H1 (cell line): ENCODE measurements around the gene GPR25.

Experiments
- CEBPB ChIP-seq: IDR thresholded peaks from 2 replicates; pipeline ENCODE4 v1.6.1; 2012; ENCODE audit warnings: low read depth, low read length
- CHD2 ChIP-seq: IDR thresholded peaks from 2 replicates; pipeline ENCODE4 v1.6.1; 2012; ENCODE audit warnings: low read length, improper control_type of control experiment
- CREB1 ChIP-seq: IDR thresholded peaks from 2 replicates; pipeline ENCODE4 v1.6.1; 2012; ENCODE audit warnings: inconsistent platforms
- CTCF ChIP-seq, 3 experiments: IDR thresholded peaks; 1 replicate in 2 of 3; 2 replicates in 1 of 3; pipeline versions ENCODE4 v1.5.1 to v1.6.1; 2011; ENCODE audit warnings: low read length in 3 of 3, mild to moderate bottlenecking in 3 of 3, inconsistent platforms in 2 of 3, low read depth in 1 of 3, moderate library complexity in 1 of 3; ENCODE audit not compliant: insufficient read depth in 1 of 3; ENCODE audit errors: control extremely low read depth in 1 of 3
- EP300 ChIP-seq, 2 experiments: IDR thresholded peaks; 1 replicate in 1 of 2; 2 replicates in 1 of 2; pipeline ENCODE4 v1.6.1; 2011 to 2012; ENCODE audit warnings: low read depth in 2 of 2, low read length in 2 of 2, mild to moderate bottlenecking in 2 of 2, borderline replicate concordance in 1 of 2, inconsistent platforms in 1 of 2, moderate library complexity in 1 of 2
- POU5F1 ChIP-seq: IDR thresholded peaks from 2 replicates; pipeline ENCODE4 v1.6.1; 2011; ENCODE audit warnings: low read depth, mild to moderate bottlenecking, low read length, moderate library complexity
- SP1 ChIP-seq: IDR thresholded peaks from 2 replicates; pipeline ENCODE4 v1.6.1; 2011; ENCODE audit warnings: low read depth, low read length
- SP2 ChIP-seq: IDR thresholded peaks from 2 replicates; pipeline ENCODE4 v1.6.1; 2012; ENCODE audit warnings: mild to moderate bottlenecking, low read length, inconsistent platforms
- TAF1 ChIP-seq: IDR thresholded peaks from 2 replicates; pipeline ENCODE4 v1.6.1; 2011; ENCODE audit warnings: mild to moderate bottlenecking, low read depth, low read length
- TBP ChIP-seq: IDR thresholded peaks from 2 replicates; pipeline ENCODE4 v1.6.1; 2011; ENCODE audit warnings: low read depth, low read length, improper control_type of control experiment
- TEAD4 ChIP-seq: IDR thresholded peaks from 2 replicates; pipeline ENCODE4 v1.6.1; 2012; ENCODE audit warnings: low read depth, low read length, inconsistent platforms, mixed read lengths
- ZNF274 ChIP-seq: IDR thresholded peaks from 2 replicates; pipeline ENCODE4 v1.7.0; 2012; ENCODE audit warnings: low read length, borderline replicate concordance; ENCODE audit errors: extremely low read depth
- TF ChIP-seq, protein P1 (sequence below): IDR thresholded peaks from 2 replicates; pipeline ENCODE4 v1.6.1; 2012; ENCODE audit warnings: inconsistent platforms

GRCh38 chr1:200912737-200913407 is 40.1 kb downstream of the GPR25 start:
- TF ChIP-seq CTCF (IDR thresholded peaks at IDR 0.05; ENCODE audit: control extremely low read depth in 1 of 3, insufficient read depth in 1 of 3, low read depth in 1 of 3, low read length in 3 of 3) (no peak), TEAD4 (no peak), ZNF274 (no peak), EP300 (IDR thresholded peaks at IDR 0.05; ENCODE audit: borderline replicate concordance in 1 of 2, low read depth in 2 of 2, low read length in 2 of 2) (no peak), CHD2 (no peak), POU5F1 (no peak), CREB1 (no peak), SP2 (no peak), SP1 (no peak), TAF1 (no peak), CEBPB (no peak), TBP (no peak)
- TF ChIP-seq, protein P1, sequence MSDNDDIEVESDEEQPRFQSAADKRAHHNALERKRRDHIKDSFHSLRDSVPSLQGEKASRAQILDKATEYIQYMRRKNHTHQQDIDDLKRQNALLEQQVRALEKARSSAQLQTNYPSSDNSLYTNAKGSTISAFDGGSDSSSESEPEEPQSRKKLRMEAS = no peak
